NCI-H1436 treated with DMSO at 0.1 percent for 48 hours (cell line): ENCODE results near the gene FALEC.
"Not testable (repeated sequence)": the region's sequence is repeated elsewhere in the genome, so short reads cannot be mapped to it uniquely, and the experiment has no call there.

Experiments used
- DNase-seq: peaks from one replicate; lab custom pipeline; 2025; lab: John Stamatoyannopoulos, UW

FALEC gene

DNA sequence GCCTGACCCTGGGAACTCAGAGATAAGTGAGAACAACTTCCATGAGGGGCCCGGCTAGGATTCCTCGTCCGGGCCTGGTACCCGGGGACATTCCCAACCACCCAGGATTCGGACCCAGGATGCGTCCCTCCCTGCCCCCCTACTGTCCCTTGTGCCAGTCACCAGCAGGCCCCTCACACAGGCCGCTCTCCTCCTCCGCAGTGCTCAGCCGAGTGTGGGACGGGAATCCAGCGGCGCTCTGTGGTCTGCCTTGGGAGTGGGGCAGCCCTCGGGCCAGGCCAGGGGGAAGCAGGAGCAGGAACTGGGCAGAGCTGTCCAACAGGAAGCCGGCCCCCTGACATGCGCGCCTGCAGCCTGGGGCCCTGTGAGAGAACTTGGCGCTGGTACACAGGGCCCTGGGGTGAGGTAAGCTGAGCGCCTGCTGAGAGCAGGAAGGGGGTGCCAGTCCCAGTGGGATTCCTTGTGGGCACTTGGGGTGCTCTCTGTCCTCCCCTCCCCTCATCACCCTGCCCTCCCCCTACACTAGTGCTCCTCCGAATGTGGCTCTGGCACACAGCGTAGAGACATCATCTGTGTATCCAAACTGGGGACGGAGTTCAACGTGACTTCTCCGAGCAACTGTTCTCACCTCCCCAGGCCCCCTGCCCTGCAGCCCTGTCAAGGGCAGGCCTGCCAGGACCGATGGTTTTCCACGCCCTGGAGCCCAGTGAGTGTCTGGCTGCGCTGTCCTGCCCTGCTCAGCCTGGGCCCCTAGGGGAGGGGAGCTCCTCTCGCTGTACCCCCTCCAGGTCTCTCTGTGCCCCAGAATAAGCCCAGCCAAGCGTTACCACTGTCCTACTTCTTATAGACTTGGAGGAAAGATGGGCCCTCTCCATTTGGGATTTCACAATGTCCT lies 43.5 kb downstream of the FALEC start:
- no peak for DNase-seq

DNA sequence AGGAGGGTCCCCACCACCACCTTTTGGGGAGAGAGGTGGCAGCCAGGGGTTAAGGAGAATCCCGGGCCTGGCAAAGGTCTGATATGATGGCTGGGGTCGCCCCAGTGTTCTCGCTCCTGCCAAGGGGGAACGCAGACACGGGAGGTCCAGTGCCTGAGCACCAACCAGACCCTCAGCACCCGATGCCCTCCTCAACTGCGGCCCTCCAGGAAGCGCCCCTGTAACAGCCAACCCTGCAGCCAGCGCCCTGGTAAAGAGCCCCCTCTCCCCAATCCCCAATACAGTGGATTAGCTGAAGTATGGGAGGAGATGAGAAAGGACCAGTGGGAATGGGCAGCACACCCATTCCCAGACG lies 44.1 kb downstream of the FALEC start:
- DNase-seq: no peak

DNA sequence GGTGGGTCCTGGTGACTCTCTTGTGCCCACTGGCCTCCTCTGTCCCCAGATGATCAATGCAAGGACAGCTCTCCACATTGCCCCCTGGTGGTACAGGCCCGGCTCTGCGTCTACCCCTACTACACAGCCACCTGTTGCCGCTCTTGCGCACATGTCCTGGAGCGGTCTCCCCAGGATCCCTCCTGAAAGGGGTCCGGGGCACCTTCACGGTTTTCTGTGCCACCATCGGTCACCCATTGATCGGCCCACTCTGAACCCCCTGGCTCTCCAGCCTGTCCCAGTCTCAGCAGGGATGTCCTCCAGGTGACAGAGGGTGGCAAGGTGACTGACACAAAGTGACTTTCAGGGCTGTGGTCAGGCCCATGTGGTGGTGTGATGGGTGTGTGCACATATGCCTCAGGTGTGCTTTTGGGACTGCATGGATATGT lies 44.5 kb downstream of the FALEC start:
- no peak for DNase-seq

DNA sequence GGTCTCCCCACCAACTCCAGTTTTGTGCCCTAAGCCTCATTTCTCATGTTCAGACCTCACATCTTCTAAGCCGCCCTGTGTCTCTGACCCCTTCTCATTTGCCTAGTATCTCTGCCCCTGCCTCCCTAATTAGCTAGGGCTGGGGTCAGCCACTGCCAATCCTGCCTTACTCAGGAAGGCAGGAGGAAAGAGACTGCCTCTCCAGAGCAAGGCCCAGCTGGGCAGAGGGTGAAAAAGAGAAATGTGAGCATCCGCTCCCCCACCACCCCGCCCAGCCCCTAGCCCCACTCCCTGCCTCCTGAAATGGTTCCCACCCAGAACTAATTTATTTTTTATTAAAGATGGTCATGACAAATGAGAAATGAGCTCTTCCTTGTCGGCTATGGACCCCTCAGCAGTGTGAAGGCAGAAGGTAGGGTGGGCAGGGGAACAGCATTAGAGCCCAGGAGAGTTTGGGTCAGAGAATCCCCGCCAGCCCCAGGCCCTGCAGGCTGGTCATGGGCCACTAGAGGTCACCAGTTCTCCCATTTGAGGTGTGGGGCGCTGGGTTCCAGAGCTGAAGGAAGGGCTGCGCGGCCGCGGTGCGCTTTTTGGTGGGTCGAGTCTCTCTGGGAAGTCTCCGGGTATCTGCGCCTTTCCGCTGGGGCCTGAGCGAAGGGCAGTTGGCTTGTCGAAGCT lies 45.2 kb downstream of the FALEC start:
- no peak for DNase-seq

- no peak for DNase-seq
Measured at GRCh38 chr1:150561254-150561973, 45.9 kb downstream of the FALEC start.

- DNase-seq: no peak
Measured at GRCh38 chr1:150561974-150562445, 46.5 kb downstream of the FALEC start.

DNA sequence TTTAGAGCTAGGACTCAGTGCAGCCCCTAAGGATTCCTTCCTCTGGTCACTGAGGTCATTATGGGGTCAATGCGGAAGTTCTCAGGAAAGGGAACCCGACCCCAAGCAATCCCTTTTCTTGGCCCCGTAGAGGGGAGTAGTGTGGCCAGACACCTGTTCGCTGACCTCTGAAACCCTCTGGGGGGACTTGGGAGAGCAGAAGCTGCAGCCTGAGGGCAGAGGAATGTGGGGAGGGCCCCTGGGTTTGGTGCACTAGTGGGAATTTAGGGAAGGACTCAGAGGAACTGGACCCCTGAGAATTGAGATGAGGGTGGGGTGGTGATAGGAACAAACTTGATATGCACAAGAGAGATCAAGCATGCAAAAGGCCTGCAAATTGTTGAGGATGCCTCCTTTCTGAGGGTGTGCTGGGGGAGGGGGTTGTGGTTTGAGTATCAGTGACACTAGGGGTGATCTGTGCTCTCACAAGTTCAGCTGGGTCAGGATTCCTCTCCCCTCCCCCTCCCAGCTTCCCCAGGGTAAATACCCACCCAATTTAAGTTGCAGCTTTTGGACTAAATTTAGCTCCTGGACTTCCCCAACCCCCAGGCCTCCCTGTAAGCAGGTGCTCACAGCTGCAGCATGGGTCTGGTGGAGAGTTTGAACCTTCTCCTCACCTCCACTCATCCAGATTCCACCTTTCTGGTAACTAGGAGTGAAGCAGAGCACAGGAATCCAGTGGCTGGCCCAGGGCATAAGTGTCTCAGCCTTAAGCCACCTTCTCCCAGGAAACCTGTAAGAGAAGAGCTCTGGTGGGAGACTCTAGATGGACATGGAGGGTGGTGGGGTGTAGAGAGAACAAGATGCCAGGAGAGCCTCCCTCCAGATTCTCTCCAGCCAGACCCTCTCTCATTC lies 47.1 kb downstream of the FALEC start:
- DNase-seq: no peak

- DNase-seq: no peak
Measured at GRCh38 chr1:150563340-150564038, 47.9 kb downstream of the FALEC start.

- no peak for DNase-seq
Measured at GRCh38 chr1:150564051-150564991, 48.8 kb downstream of the FALEC start.

GRCh38 chr1:150565240-150565991 lies 49.9 kb downstream of the FALEC start:
- not testable (repeated sequence) for DNase-seq

DNA sequence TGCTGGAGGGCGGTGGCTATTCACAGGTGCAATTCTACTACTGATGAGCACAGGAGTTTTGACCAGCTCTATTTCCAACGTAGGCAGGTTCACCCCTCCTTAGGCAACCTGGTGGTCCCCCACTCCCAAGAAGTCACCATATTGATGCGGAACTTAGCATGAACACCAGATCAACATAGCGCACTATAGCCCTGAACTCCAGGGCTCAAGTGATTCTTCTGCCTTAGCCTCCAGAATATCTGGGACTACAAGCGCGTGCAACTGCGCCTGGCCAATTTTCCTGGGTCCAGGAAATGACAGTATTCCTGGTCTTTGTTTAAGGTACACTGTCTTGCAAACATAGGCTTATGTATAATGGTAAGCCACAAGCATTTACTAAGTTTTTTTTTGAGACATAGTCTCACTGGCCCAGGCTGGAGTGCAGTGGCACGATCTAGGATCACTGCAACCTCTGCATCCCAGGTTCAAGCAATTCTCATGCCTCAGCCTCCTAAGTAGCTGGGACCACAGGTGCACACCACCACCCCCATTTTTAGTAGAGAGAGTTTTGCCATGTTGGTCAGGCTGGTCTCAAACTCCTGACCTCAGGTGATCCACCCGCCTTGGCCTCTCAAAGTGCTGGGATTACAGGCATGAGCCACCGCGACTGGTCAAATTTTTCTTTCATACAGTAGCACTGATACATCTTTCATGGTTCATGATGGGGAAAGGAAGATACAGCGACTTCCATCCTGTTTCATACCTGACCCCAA lies 51.2 kb downstream of the FALEC start:
- DNase-seq: no peak

GRCh38 chr1:150567341-150567716 lies 51.8 kb downstream of the FALEC start:
- DNase-seq: no peak

DNA sequence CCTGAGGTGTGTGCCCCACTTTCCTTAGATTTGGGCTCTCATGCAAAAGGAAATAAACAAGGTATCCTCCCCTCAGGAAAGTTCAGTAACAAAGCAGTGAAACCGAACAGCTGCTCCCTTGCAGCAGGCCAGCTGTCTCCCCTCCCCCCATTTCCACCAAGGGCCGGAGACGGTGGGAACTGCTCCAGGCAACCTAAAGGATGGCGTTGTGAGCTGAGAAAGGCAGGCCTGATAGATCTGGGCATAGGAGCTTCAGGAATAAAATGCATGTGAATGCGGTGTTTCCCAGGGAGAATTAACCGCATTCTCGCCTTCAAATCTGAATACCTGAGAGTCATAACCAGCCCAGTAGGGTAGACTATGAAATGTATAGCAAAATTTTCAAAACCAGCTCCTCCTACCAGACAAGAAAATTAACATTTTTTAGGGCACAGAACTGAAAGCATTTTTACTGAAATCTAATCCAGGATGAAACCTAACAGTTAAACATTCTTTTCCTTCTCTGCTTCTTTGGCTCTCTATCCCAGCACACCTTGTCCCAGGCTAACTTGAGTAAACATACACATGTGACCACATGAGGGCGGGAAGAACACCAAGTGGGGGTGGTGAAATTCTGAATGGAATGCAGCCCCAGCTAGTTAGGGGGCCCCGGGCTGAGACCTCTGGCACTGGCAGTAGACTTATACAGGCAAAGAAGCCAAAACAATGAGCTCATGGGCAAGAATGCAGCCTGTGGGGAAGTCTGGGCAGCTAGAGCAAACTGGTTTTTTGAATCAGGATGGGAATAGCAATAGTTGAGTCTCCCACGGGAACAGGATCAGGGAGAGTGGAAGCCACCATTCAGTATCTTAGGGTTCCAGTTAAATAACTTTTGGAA lies 52.4 kb downstream of the FALEC start:
- DNase-seq: no peak

- DNase-seq: no peak
Measured at GRCh38 chr1:150568594-150568966, 53.0 kb downstream of the FALEC start.

DNA sequence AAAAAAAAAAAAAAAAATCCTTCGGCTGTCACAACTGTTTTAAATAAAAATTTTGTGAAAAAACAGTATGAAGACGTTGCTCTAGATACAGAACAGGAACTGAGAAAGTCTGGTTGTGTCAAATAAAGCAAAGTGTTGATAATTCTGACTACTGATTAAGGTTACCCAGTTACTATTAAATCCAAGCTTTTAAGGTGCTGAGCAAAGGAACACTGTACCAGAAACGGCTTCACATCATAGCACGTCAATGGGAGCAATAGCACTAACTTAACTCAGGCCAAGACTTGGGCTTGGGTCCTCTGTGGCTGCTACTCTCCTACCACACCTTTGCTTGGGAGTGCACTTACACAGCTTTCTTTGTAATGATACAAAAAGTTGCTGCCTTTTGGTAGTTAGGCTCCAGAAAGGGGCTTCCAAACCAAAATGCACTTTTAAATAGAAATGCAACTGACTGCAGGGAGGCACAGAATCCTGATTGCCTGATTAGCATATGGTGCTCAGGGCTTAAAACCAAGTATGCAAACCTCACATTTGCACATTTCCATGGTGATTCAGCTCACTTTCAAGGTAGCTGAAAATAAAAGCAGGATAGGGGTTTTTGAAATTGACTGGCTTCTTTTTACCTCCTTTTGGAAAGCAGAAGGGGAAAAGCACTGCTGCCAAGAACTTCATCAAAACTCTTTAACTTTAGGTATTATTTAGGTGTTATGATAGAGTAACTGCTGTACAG lies 57.5 kb downstream of the FALEC start:
- no peak for DNase-seq

GRCh38 chr1:150573648-150574071 lies 58.1 kb downstream of the FALEC start:
- DNase-seq: not testable (repeated sequence)
